NCI-H146 treated with DMSO at 0.1 percent for 48 hours (cell line): ENCODE measurements around the gene FLOT1.

Experiments used
- DNase-seq: peaks from one replicate; lab custom pipeline; 2025; ENCODE audit not compliant: unreplicated experiment; lab: John Stamatoyannopoulos, UW

Gene FLOT1

GRCh38 chr6:30682143-30683117 is 60.1 kb downstream of the FLOT1 start:
- no peak for DNase-seq

- no peak for DNase-seq
These were observed 60.7 kb downstream of the FLOT1 start for GRCh38 chr6:30681766-30682142.

- DNase-seq: no peak
These were observed 62.5 kb downstream of the FLOT1 start for GRCh38 chr6:30679765-30680535.

- DNase-seq: peak; percentile 40
These were observed 63.3 kb downstream of the FLOT1 start for GRCh38 chr6:30678964-30679726.
